Astrocyte (in vitro differentiated cells and primary cell): Measurements from ENCODE around the gene ZNF653.

Experiments
- CTCF ChIP-seq: IDR thresholded peaks from 2 replicates; pipeline ENCODE4 v1.5.1; 2011; ENCODE audit warnings: low read depth, mild to moderate bottlenecking, inconsistent platforms, low read length, moderate library complexity; ENCODE audit not compliant: insufficient read depth
- EZH2 ChIP-seq: IDR thresholded peaks from 2 replicates; pipeline ENCODE4 v1.6.1; 2012; ENCODE audit warnings: mild to moderate bottlenecking, low read length, inconsistent platforms; ENCODE audit not compliant: insufficient read depth

GRCh38 chr19:11444059-11444458, 61.6 kb downstream of the ZNF653 start:
- TF ChIP-seq CTCF (no peak), EZH2 (no peak)
